SK-N-SH (cell line): ENCODE results near the gene SGPL1. TPM values are rescaled to one million over a fixed set of nuclear protein-coding genes. Genes with fewer than 3 reads are reported as not detected.

Experiments
- CTCF ChIA-PET: fragments of 300-600, 350-600 bp; formaldehyde crosslinking; extraction: SDS; loops from one replicate; lab custom pipeline; 2021; lab: Yijun Ruan, JAX
- POLR2A ChIA-PET: fragments of 350-600 bp; sonication (Branson Sonifier 250); formaldehyde crosslinking; extraction: SDS; loops from one replicate; lab custom pipeline; 2020; ENCODE audit warnings: antibody characterized with exemption, inconsistent platforms; lab: Yijun Ruan, JAX
- DNase-seq: peaks from one replicate; pipeline ENCODE4 v3.0.0; 2012
- H2AFZ ChIP-seq: fragments of 200-600 bp; sonication (generic); 2 replicates; pipeline ENCODE4 v1.8.1; 2016; ENCODE audit warnings: antibody characterized with exemption, mild to moderate bottlenecking, low read depth
- H3F3A ChIP-seq: fragments of 200-600 bp; sonication (generic); replicated peaks from 2 replicates; pipeline ENCODE3; 2016; ENCODE audit warnings: antibody characterized with exemption, mild to moderate bottlenecking; ENCODE audit not compliant: insufficient read depth
- H3K27ac ChIP-seq, 2 experiments: fragments of 200-500 bp in 1 of 2; fragments of 200-600 bp in 1 of 2; sonication (Bioruptor generic) in 1 of 2; sonication (generic), shearing (Covaris generic) in 1 of 2; 2 replicates each; pipeline versions ENCODE4 v1.5.1 to v1.6.1; 2014 to 2016; ENCODE audit warnings: low read depth in 2 of 2, inconsistent platforms in 1 of 2, low read length in 1 of 2, mild to moderate bottlenecking in 1 of 2, mixed read lengths in 1 of 2
- H3K27me3 ChIP-seq: fragments of 200-600 bp; sonication (generic), shearing (Covaris generic); 2 replicates; pipeline ENCODE4 v1.6.1; 2016; ENCODE audit warnings: mixed run types; ENCODE audit not compliant: insufficient read depth
- H3K36me3 ChIP-seq, 2 experiments: fragments of 200-500 bp in 1 of 2; fragments of 200-600 bp in 1 of 2; sonication (Bioruptor generic) in 1 of 2; sonication (generic) in 1 of 2; replicated peaks in 1 of 2; 2 replicates each; pipeline versions ENCODE3 to v1.5.1; 2014 to 2016; ENCODE audit warnings: low read length in 1 of 2, mild to moderate bottlenecking in 1 of 2; ENCODE audit not compliant: insufficient read depth in 2 of 2, control insufficient read depth in 1 of 2
- H3K4me1 ChIP-seq, 2 experiments: fragments of 200-500 bp in 1 of 2; fragments of 200-600 bp in 1 of 2; sonication (Bioruptor generic) in 1 of 2; sonication (generic), shearing (Covaris generic) in 1 of 2; 2 replicates each; pipeline versions ENCODE4 v1.5.1 to v1.6.1; 2014 to 2016; ENCODE audit warnings: low read depth in 1 of 2, low read length in 1 of 2, mixed run types in 1 of 2; ENCODE audit not compliant: insufficient read depth in 2 of 2, control insufficient read depth in 1 of 2
- H3K4me2 ChIP-seq: fragments of 200-600 bp; sonication (generic), shearing (Covaris generic); 2 replicates; pipeline ENCODE4 v1.6.1; 2017; ENCODE audit warnings: mixed run types
- H3K4me3 ChIP-seq, 2 experiments: fragments of 200-500 bp in 1 of 2; fragments of 200-600 bp in 1 of 2; sonication (Bioruptor generic) in 1 of 2; sonication (generic), shearing (Covaris generic) in 1 of 2; 2 replicates each; pipeline versions ENCODE4 v1.5.1 to v1.8.1; 2014 to 2016; ENCODE audit warnings: low read depth in 2 of 2, inconsistent platforms in 1 of 2, low read length in 1 of 2, mild to moderate bottlenecking in 1 of 2, mixed read lengths in 1 of 2, moderate library complexity in 1 of 2
- H3K79me2 ChIP-seq: fragments of 200-600 bp; sonication (generic); 2 replicates; pipeline ENCODE4 v1.8.1; 2017; ENCODE audit warnings: mild to moderate bottlenecking; ENCODE audit not compliant: insufficient read depth
- H3K9ac ChIP-seq: fragments of 200-600 bp; sonication (generic); 2 replicates; pipeline ENCODE4 v1.6.1; 2017; ENCODE audit warnings: mixed run types
- H3K9me2 ChIP-seq: fragments of 200-600 bp; sonication (generic); 2 replicates; pipeline ENCODE4 v1.6.1; 2017; ENCODE audit warnings: mixed run types
- H3K9me3 ChIP-seq: fragments of 200-600 bp; sonication (generic); 2 replicates; pipeline ENCODE4 v1.6.1; 2017; ENCODE audit warnings: mixed run types, mild to moderate bottlenecking, moderate library complexity
- H4K20me1 ChIP-seq: fragments of 200-600 bp; sonication (generic); 2 replicates; pipeline ENCODE4 v1.6.1; 2017; ENCODE audit warnings: mild to moderate bottlenecking, mixed run types; ENCODE audit not compliant: insufficient read depth
- EP300 ChIP-seq, 2 experiments: IDR thresholded peaks; 2 replicates each; pipeline versions ENCODE4 v1.4.0 to v1.6.1; 2012; ENCODE audit warnings: borderline replicate concordance in 1 of 2, low read depth in 1 of 2, low read length in 1 of 2
- EZH2phosphoT487 ChIP-seq: fragments of 200-600 bp; sonication (generic); IDR thresholded peaks from 2 replicates; pipeline ENCODE4 v1.6.1; 2017; ENCODE audit warnings: low read depth, mixed run types, mild to moderate bottlenecking, antibody characterized with exemption, moderate library complexity, borderline replicate concordance
- FOSL2 ChIP-seq: IDR thresholded peaks from 2 replicates; pipeline ENCODE4 v1.4.0; 2012; ENCODE audit warnings: low read depth, mild to moderate bottlenecking, moderate library complexity, borderline replicate concordance
- FOXM1 ChIP-seq: IDR thresholded peaks from 2 replicates; pipeline ENCODE4 v1.4.0; 2012; ENCODE audit warnings: low read depth, mild to moderate bottlenecking
- GATA2 ChIP-seq: sonication (generic); formaldehyde crosslinking; IDR thresholded peaks from 2 replicates; pipeline ENCODE4 v1.5.0; 2020; ENCODE audit warnings: mild to moderate bottlenecking, missing genetic modification reagents
- JUND ChIP-seq: IDR thresholded peaks from 2 replicates; pipeline ENCODE4 v1.4.0; 2012
- MEF2A ChIP-seq: IDR thresholded peaks from 2 replicates; pipeline ENCODE4 v1.4.0; 2012; ENCODE audit warnings: low read depth, borderline replicate concordance
- MXI1 ChIP-seq: IDR thresholded peaks from 2 replicates; pipeline ENCODE4 v1.6.1; 2012; ENCODE audit warnings: mild to moderate bottlenecking, low read depth, low read length, improper control_type of control experiment
- NRF1 ChIP-seq: IDR thresholded peaks from 2 replicates; pipeline ENCODE4 v1.6.1; 2012; ENCODE audit warnings: low read depth, mild to moderate bottlenecking, low read length
- RCOR1 ChIP-seq: fragments of 150-350 bp; IDR thresholded peaks from 2 replicates; pipeline ENCODE4 v1.6.1; 2017; ENCODE audit warnings: antibody characterized with exemption, low read length
- RFX5 ChIP-seq: IDR thresholded peaks from 2 replicates; pipeline ENCODE4 v1.6.1; 2012; ENCODE audit warnings: mild to moderate bottlenecking, improper control_type of control experiment, low read length
- RXRA ChIP-seq: IDR thresholded peaks from 2 replicates; pipeline ENCODE4 v1.4.0; 2012; ENCODE audit warnings: low read depth, mild to moderate bottlenecking, borderline replicate concordance
- SIN3A ChIP-seq: IDR thresholded peaks from 2 replicates; pipeline ENCODE4 v1.6.1; 2012; ENCODE audit warnings: low read depth, mild to moderate bottlenecking, low read length, moderate library complexity, borderline replicate concordance
- SMC3 ChIP-seq: IDR thresholded peaks from 2 replicates; pipeline ENCODE4 v1.6.1; 2012; ENCODE audit warnings: low read depth, low read length, improper control_type of control experiment
- TEAD4 ChIP-seq: IDR thresholded peaks from 2 replicates; pipeline ENCODE4 v1.4.0; 2012; ENCODE audit warnings: mild to moderate bottlenecking, borderline replicate concordance; ENCODE audit not compliant: insufficient read depth
- YY1 ChIP-seq: IDR thresholded peaks from 2 replicates; pipeline ENCODE4 v1.4.0; 2012; ENCODE audit warnings: low read depth, mild to moderate bottlenecking
- WGBS: methylation state at CpG from one replicate; pipeline ENCODE4 v1.1.6; 2017; ENCODE audit warnings: low lambda C conversion rate; 5-methylcytosine and 5-hydroxymethylcytosine counted together
- polyA plus RNA-seq, 3 experiments: library from polyadenylated mRNA; depleted of rRNA; stranded (reverse); fragments of >200 nt; gene quantifications; 2 replicates each; pipeline ENCODE4 v1.2.3, GENCODE V29; 2012
- TF ChIP-seq, protein P1 (sequence below): IDR thresholded peaks from 2 replicates; pipeline ENCODE4 v1.4.0; 2012; ENCODE audit warnings: low read depth, borderline replicate concordance
- TF ChIP-seq, protein P2 (sequence below): IDR thresholded peaks from 2 replicates; pipeline ENCODE4 v1.6.1; 2012; ENCODE audit warnings: mild to moderate bottlenecking, low read depth, low read length, moderate library complexity
- TF ChIP-seq, protein P3 (sequence below): fragments of 150-350 bp; IDR thresholded peaks from 2 replicates; pipeline ENCODE4 v1.6.1; 2017; ENCODE audit warnings: antibody characterized with exemption, low read length, low read depth, borderline replicate concordance
- TF ChIP-seq, protein P4 (sequence below): IDR thresholded peaks from 2 replicates; pipeline ENCODE4 v1.4.0; 2012; ENCODE audit warnings: low read depth, borderline replicate concordance
- TF ChIP-seq, protein P5 (sequence below): IDR thresholded peaks from 2 replicates; pipeline ENCODE4; 2012
- TF ChIP-seq, protein P6 (sequence below): IDR thresholded peaks from 2 replicates; pipeline ENCODE4 v1.4.0; 2012; ENCODE audit warnings: low read depth
- TF ChIP-seq, protein P7 (sequence below): fragments of 200-600 bp; sonication (generic); IDR thresholded peaks from 2 replicates; pipeline ENCODE4 v1.6.1; 2017; ENCODE audit warnings: antibody characterized with exemption, mild to moderate bottlenecking, moderate library complexity

SGPL1 gene
- polyA plus RNA-seq, 1 of the 3 experiments (the other 2 are of a cell fraction): 11.8 TPM

DNA sequence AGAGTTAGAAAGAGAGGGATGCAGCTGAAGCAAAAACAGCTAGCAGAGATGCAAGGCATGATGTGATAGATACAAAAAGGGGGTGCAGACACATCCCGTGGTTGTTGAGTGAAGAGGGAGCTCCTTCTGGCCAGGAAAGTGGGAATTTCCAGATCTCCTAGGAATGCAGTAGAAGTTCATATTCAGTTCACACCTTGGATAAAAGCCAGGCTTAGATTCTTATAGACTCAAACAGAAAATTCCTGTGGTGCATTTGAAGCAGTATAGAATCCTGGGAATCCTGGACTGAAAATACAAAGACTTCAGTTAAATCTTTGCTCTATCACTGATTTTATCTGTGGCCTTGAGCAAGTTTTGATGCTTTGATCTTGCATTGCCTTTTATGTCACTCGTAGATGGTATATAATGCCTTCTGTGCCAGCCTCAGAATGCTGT, 33.9 kb downstream of the SGPL1 start:
- H3K9me2 ChIP-seq: no peaks in the 10 kb centered on the region
- H3K4me3 ChIP-seq: no peak overlapping the region
- DNase-seq: no peak
- H3K27ac ChIP-seq: peak overlapping the region; percentile 64 to 79; a peak in 3 of 4 replicates
- no peaks in the 10 kb centered on the region for H3K27me3 ChIP-seq
- H3K4me1 ChIP-seq: peaks cover 12 to 28% of the 10 kb centered on the region in 2 experiments
- peaks cover 24% of the 10 kb centered on the region for H3F3A ChIP-seq
- WGBS: 6% methylated on average over 2 of the region's 2 CpGs
- H4K20me1 ChIP-seq: no peaks in the 10 kb centered on the region
- H3K36me3 ChIP-seq: peaks cover 30 to 40% of the 10 kb centered on the region in 2 experiments
- POLR2A ChIA-PET: no interaction called here
- H2AFZ ChIP-seq: no peak overlapping the region
- peak overlapping the region; percentile 40; the same call in 1 of the 2 replicates for H3K9ac ChIP-seq
- peaks cover 33% of the 10 kb centered on the region; the same call in 1 of the 2 replicates for H3K79me2 ChIP-seq
- no peaks in the 10 kb centered on the region for H3K9me3 ChIP-seq
- peak overlapping the region; percentile 28; the same call in 1 of the 2 replicates for H3K4me2 ChIP-seq
- CTCF ChIA-PET: interaction anchor here (1.5 kb wide), 1 partner anchor 28 kb away, joined by 4 read pairs; no protein-coding TSS in a partner anchor
- TF ChIP-seq FOXM1 (no peak), RXRA (peak; percentile 93), FOSL2 (no peak), YY1 (no peak), RCOR1 (no peak), NRF1 (no peak), MXI1 (no peak), EZH2phosphoT487 (no peak), EP300 (IDR thresholded peaks at IDR 0.05; ENCODE audit: borderline replicate concordance in 1 of 2, low read depth in 1 of 2, low read length in 1 of 2) (peak in 1 of 2 experiments; percentile 73; a peak in 1 of 4 replicates), RFX5 (no peak), JUND (no peak; the same call in 1 of the 2 replicates), MEF2A (no peak), GATA2 (no peak), SMC3 (no peak), SIN3A (no peak), TEAD4 (peak; percentile 85)
- TF ChIP-seq, protein P1, sequence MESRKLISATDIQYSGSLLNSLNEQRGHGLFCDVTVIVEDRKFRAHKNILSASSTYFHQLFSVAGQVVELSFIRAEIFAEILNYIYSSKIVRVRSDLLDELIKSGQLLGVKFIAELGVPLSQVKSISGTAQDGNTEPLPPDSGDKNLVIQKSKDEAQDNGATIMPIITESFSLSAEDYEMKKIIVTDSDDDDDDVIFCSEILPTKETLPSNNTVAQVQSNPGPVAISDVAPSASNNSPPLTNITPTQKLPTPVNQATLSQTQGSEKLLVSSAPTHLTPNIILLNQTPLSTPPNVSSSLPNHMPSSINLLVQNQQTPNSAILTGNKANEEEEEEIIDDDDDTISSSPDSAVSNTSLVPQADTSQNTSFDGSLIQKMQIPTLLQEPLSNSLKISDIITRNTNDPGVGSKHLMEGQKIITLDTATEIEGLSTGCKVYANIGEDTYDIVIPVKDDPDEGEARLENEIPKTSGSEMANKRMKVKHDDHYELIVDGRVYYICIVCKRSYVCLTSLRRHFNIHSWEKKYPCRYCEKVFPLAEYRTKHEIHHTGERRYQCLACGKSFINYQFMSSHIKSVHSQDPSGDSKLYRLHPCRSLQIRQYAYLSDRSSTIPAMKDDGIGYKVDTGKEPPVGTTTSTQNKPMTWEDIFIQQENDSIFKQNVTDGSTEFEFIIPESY: no peak
- TF ChIP-seq, protein P2, sequence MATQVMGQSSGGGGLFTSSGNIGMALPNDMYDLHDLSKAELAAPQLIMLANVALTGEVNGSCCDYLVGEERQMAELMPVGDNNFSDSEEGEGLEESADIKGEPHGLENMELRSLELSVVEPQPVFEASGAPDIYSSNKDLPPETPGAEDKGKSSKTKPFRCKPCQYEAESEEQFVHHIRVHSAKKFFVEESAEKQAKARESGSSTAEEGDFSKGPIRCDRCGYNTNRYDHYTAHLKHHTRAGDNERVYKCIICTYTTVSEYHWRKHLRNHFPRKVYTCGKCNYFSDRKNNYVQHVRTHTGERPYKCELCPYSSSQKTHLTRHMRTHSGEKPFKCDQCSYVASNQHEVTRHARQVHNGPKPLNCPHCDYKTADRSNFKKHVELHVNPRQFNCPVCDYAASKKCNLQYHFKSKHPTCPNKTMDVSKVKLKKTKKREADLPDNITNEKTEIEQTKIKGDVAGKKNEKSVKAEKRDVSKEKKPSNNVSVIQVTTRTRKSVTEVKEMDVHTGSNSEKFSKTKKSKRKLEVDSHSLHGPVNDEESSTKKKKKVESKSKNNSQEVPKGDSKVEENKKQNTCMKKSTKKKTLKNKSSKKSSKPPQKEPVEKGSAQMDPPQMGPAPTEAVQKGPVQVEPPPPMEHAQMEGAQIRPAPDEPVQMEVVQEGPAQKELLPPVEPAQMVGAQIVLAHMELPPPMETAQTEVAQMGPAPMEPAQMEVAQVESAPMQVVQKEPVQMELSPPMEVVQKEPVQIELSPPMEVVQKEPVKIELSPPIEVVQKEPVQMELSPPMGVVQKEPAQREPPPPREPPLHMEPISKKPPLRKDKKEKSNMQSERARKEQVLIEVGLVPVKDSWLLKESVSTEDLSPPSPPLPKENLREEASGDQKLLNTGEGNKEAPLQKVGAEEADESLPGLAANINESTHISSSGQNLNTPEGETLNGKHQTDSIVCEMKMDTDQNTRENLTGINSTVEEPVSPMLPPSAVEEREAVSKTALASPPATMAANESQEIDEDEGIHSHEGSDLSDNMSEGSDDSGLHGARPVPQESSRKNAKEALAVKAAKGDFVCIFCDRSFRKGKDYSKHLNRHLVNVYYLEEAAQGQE: no peak
- TF ChIP-seq, protein P3, sequence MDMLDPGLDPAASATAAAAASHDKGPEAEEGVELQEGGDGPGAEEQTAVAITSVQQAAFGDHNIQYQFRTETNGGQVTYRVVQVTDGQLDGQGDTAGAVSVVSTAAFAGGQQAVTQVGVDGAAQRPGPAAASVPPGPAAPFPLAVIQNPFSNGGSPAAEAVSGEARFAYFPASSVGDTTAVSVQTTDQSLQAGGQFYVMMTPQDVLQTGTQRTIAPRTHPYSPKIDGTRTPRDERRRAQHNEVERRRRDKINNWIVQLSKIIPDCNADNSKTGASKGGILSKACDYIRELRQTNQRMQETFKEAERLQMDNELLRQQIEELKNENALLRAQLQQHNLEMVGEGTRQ: no peak
- TF ChIP-seq, protein P4, sequence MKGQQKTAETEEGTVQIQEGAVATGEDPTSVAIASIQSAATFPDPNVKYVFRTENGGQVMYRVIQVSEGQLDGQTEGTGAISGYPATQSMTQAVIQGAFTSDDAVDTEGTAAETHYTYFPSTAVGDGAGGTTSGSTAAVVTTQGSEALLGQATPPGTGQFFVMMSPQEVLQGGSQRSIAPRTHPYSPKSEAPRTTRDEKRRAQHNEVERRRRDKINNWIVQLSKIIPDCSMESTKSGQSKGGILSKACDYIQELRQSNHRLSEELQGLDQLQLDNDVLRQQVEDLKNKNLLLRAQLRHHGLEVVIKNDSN: no peak
- TF ChIP-seq, protein P5, sequence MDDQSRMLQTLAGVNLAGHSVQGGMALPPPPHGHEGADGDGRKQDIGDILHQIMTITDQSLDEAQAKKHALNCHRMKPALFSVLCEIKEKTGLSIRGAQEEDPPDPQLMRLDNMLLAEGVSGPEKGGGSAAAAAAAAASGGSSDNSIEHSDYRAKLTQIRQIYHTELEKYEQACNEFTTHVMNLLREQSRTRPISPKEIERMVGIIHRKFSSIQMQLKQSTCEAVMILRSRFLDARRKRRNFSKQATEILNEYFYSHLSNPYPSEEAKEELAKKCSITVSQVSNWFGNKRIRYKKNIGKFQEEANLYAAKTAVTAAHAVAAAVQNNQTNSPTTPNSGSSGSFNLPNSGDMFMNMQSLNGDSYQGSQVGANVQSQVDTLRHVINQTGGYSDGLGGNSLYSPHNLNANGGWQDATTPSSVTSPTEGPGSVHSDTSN: no peak
- TF ChIP-seq, protein P6, sequence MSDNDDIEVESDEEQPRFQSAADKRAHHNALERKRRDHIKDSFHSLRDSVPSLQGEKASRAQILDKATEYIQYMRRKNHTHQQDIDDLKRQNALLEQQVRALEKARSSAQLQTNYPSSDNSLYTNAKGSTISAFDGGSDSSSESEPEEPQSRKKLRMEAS: no peak
- TF ChIP-seq, protein P7, sequence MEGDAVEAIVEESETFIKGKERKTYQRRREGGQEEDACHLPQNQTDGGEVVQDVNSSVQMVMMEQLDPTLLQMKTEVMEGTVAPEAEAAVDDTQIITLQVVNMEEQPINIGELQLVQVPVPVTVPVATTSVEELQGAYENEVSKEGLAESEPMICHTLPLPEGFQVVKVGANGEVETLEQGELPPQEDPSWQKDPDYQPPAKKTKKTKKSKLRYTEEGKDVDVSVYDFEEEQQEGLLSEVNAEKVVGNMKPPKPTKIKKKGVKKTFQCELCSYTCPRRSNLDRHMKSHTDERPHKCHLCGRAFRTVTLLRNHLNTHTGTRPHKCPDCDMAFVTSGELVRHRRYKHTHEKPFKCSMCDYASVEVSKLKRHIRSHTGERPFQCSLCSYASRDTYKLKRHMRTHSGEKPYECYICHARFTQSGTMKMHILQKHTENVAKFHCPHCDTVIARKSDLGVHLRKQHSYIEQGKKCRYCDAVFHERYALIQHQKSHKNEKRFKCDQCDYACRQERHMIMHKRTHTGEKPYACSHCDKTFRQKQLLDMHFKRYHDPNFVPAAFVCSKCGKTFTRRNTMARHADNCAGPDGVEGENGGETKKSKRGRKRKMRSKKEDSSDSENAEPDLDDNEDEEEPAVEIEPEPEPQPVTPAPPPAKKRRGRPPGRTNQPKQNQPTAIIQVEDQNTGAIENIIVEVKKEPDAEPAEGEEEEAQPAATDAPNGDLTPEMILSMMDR: no peak
